K562 (cell line): Measurements from ENCODE around the gene AQP2. TPM values are rescaled to one million over a fixed set of nuclear protein-coding genes. Genes with fewer than 3 reads are reported as not detected.

Experiments
- ATAC-seq: fragments of 200-7000 bp; cut with Tn5 transposase; 3 replicates; pipeline ENCODE4 v1.9.1; 2020; ENCODE audit warnings: moderate library complexity
- BruUV-seq: library from RNA; stranded (reverse); fragments of 400-500 nt; replicated peaks from 2 replicates; lab custom pipeline; 2021; lab: Mats Ljungman, UMichigan
- CTCF ChIA-PET: fragments of 300-600 bp; formaldehyde crosslinking; extraction: SDS; loops from one replicate; lab custom pipeline; 2021; ENCODE audit warnings: low intra/inter-chr PET ratio; lab: Yijun Ruan, JAX
- POLR2A ChIA-PET: fragments of 300-600, 350-650 bp; sonication (Branson Sonifier 250); formaldehyde crosslinking; extraction: SDS; loops from one replicate; lab custom pipeline; 2021; ENCODE audit warnings: antibody characterized with exemption, inconsistent platforms; lab: Yijun Ruan, JAX
- DNase-seq, 4 experiments: peaks; one replicate each; pipeline versions ENCODE4 v3.0.0 to v3.0.0-alpha.2; 2011 to 2018; ENCODE audit warnings: low spot score in 3 of 4, mixed read lengths in 3 of 4; ENCODE audit errors: extremely low read depth in 1 of 4
- FAIRE-seq: peaks from 2 replicates; lab custom pipeline; 2011; peaks lifted over from hg19 to GRCh38; lab: Jason Lieb, UNC
- H2AFZ ChIP-seq: 2 replicates; pipeline ENCODE4 v1.6.0; 2011; ENCODE audit warnings: low read depth, low read length, control low read depth, inconsistent platforms
- H3K27ac ChIP-seq: fragments of 200-600 bp; 3 replicates; pipeline ENCODE4 v1.8.0; 2011; ENCODE audit warnings: low read depth, mild to moderate bottlenecking, control low read depth, inconsistent platforms, low read length, moderate library complexity, mixed read lengths; ENCODE audit errors: extremely low read depth
- H3K27me3 ChIP-seq, 2 experiments: fragments of 300-600 bp in 1 of 2; 2 replicates in 1 of 2; 3 replicates in 1 of 2; pipeline versions ENCODE4 v1.6.0 to v1.8.0; 2011; ENCODE audit warnings: inconsistent platforms in 2 of 2, low read length in 2 of 2, mild to moderate bottlenecking in 1 of 2, mixed read lengths in 1 of 2, moderate library complexity in 1 of 2; ENCODE audit not compliant: control insufficient read depth in 2 of 2, insufficient read depth in 2 of 2
- H3K36me3 ChIP-seq: fragments of 300-600 bp; 3 replicates; pipeline ENCODE4 v1.8.0; 2011; ENCODE audit warnings: mild to moderate bottlenecking, low read length, inconsistent platforms; ENCODE audit not compliant: control insufficient read depth, insufficient read depth
- H3K4me1 ChIP-seq, 2 experiments: fragments of 200-600 bp in 1 of 2; replicated peaks in 1 of 2; 2 replicates in 1 of 2; 3 replicates in 1 of 2; pipeline versions ENCODE4 v1.5.1 to v1.8.0; 2011; ENCODE audit warnings: inconsistent platforms in 2 of 2, low read length in 2 of 2, mild to moderate bottlenecking in 1 of 2, mixed read lengths in 1 of 2, moderate library complexity in 1 of 2; ENCODE audit not compliant: control insufficient read depth in 2 of 2, insufficient read depth in 2 of 2
- H3K4me2 ChIP-seq: 2 replicates; pipeline ENCODE4 v1.6.1; 2011; ENCODE audit warnings: low read length, control low read depth, inconsistent platforms, mixed read lengths; ENCODE audit not compliant: insufficient read depth
- H3K4me3 ChIP-seq: fragments of 200-600 bp; sonication (generic), shearing (Covaris generic); 2 replicates; pipeline ENCODE4 v1.5.1; 2016; ENCODE audit warnings: control low read depth, inconsistent platforms
- H3K79me2 ChIP-seq: fragments of 200-600 bp; 3 replicates; pipeline ENCODE4 v1.8.0; 2011; ENCODE audit warnings: low read length, inconsistent platforms; ENCODE audit not compliant: control insufficient read depth, insufficient read depth
- H3K9ac ChIP-seq, 2 experiments: 2 replicates each; pipeline versions ENCODE4 v1.6.0 to v1.6.1; 2011; ENCODE audit warnings: low read depth in 2 of 2, low read length in 2 of 2, control low read depth in 1 of 2, inconsistent platforms in 1 of 2, mild to moderate bottlenecking in 1 of 2, mixed read lengths in 1 of 2; ENCODE audit not compliant: insufficient read depth in 1 of 2
- H3K9me1 ChIP-seq: one replicate; pipeline ENCODE4 v1.6.0; 2011; ENCODE audit warnings: inconsistent platforms, mild to moderate bottlenecking, low read length, moderate library complexity; ENCODE audit not compliant: control insufficient read depth, insufficient read depth
- H3K9me3 ChIP-seq: replicated peaks from 2 replicates; pipeline ENCODE4 v1.5.1; 2011; ENCODE audit warnings: low read depth, low read length, inconsistent platforms; ENCODE audit not compliant: control insufficient read depth, insufficient read depth
- H4K20me1 ChIP-seq: replicated peaks from 2 replicates; pipeline ENCODE4 v1.6.1; 2011; ENCODE audit warnings: low read length, inconsistent platforms, mixed read lengths; ENCODE audit not compliant: control insufficient read depth, insufficient read depth
- CREBBP ChIP-seq: IDR thresholded peaks from one replicate; pipeline ENCODE4 v1.6.1; 2012; ENCODE audit warnings: low read depth, mild to moderate bottlenecking, control low read depth, inconsistent platforms, low read length
- FOXA1 ChIP-seq: fragments of 450-650 bp; IDR thresholded peaks from 2 replicates; pipeline ENCODE4 v1.6.1; 2016; ENCODE audit warnings: mild to moderate bottlenecking, borderline replicate concordance
- MCM2 ChIP-seq: fragments of 450-650 bp; IDR thresholded peaks from 2 replicates; pipeline ENCODE4 v1.6.1; 2017; ENCODE audit warnings: low read depth, mild to moderate bottlenecking
- MCM5 ChIP-seq: fragments of 450-650 bp; IDR thresholded peaks from 2 replicates; pipeline ENCODE4 v1.6.1; 2016; ENCODE audit warnings: low read depth
- NCOR1 ChIP-seq: fragments of 450-650 bp; IDR thresholded peaks from 2 replicates; pipeline ENCODE4 v1.6.1; 2016; ENCODE audit warnings: mild to moderate bottlenecking, moderate library complexity
- POLR3A ChIP-seq: IDR thresholded peaks from 2 replicates; pipeline ENCODE4 v1.6.1; 2011; ENCODE audit warnings: borderline replicate concordance, mild to moderate bottlenecking, moderate library complexity; ENCODE audit not compliant: insufficient read length, insufficient read depth; ENCODE audit errors: extremely low read depth
- POLR3G ChIP-seq: IDR thresholded peaks from 2 replicates; pipeline ENCODE4 v1.6.1; 2011; ENCODE audit not compliant: insufficient read length, insufficient replicate concordance; ENCODE audit errors: extremely low read depth
- PREB ChIP-seq: sonication (generic); formaldehyde crosslinking; IDR thresholded peaks from 2 replicates; pipeline ENCODE4 v1.8.1; 2023; ENCODE audit warnings: mild to moderate bottlenecking, missing genetic modification reagents
- SMARCB1 ChIP-seq: IDR thresholded peaks from 2 replicates; pipeline ENCODE4 v1.6.1; 2011; ENCODE audit warnings: improper control_type of control experiment, low read depth; ENCODE audit not compliant: insufficient read length
- STAT5A ChIP-seq: IDR thresholded peaks from 2 replicates; pipeline ENCODE4 v1.6.1; 2012; ENCODE audit warnings: low read length, inconsistent platforms, borderline replicate concordance
- STAT5B ChIP-seq: fragments of 250-450 bp; sonication (Bioruptor Pico); IDR thresholded peaks from 2 replicates; pipeline ENCODE4 v1.8.0; 2021; ENCODE audit warnings: mild to moderate bottlenecking, inconsistent platforms
- TFAM ChIP-seq: fragments of 250-450 bp; sonication (Bioruptor Pico); conservative IDR thresholded peaks from 2 replicates; pipeline ENCODE4 v1.5.0; 2021; ENCODE audit warnings: mild to moderate bottlenecking, moderate library complexity
- THRAP3 ChIP-seq: fragments of 450-650 bp; IDR thresholded peaks from 2 replicates; pipeline ENCODE4 v1.6.1; 2016; ENCODE audit warnings: mild to moderate bottlenecking, inconsistent platforms, borderline replicate concordance
- ZFP1 ChIP-seq: fragments of 450-650 bp; formaldehyde crosslinking; IDR thresholded peaks from 2 replicates; pipeline ENCODE4 v1.4.0; 2020; ENCODE audit warnings: mild to moderate bottlenecking, mixed read lengths
- WGBS: fragments of 100-300 bp; shearing (Covaris generic); methylation state at CpG from one replicate; pipeline ENCODE4 v1.1.6; 2016; ENCODE audit warnings: low coverage, mixed read lengths; ENCODE audit not compliant: insufficient coverage; ENCODE audit errors: missing lambda C conversion rate; 5-methylcytosine and 5-hydroxymethylcytosine counted together
- in situ Hi-C: fragments of 300-500 bp; cut with MboI; formaldehyde crosslinking; loops from 4 replicates; pipeline ENCODE4 v1.15.0; 2018; ENCODE audit warnings: inconsistent platforms, mixed read lengths
- intact Hi-C: fragments of 100-400 bp; cut with micrococcal nuclease; formaldehyde crosslinking; loops from 2 replicates; pipeline ENCODE4 v1.14.2; 2022
- polyA plus RNA-seq, 8 experiments: library from polyadenylated mRNA; depleted of rRNA in 4 of 8; stranded (reverse) in 5 of 8; unstranded in 3 of 8; fragments of >200 nt; fragmentation: Nextera tagmentation in 2 of 8; fragmentation: Illumina TruSeq in 1 of 8; extraction: Ambion mirVana in 2 of 8; extraction: Trizol in 1 of 8; gene quantifications; 2 replicates each; pipeline versions ENCODE4 v1.2.1 to v1.2.3, GENCODE V29; 2011 to 2014; ENCODE audit warnings: inconsistent platforms in 1 of 8, missing spikeins in 1 of 8
- total RNA-seq, 7 experiments: library from RNA; depleted of rRNA in 6 of 7; stranded (reverse); fragments of >200 nt in 6 of 7; fragmentation: Illumina TruSeq in 2 of 7; extraction: Trizol in 2 of 7; gene quantifications; 2 replicates each; pipeline versions ENCODE4 v1.2.1 to v1.2.3, GENCODE V29; 2011 to 2021; ENCODE audit warnings: low replicate concordance in 1 of 7
- TF ChIP-seq, protein P1 (sequence below): fragments of 250-450 bp; sonication (Bioruptor Pico); IDR thresholded peaks from 2 replicates; pipeline ENCODE4 v1.5.0; 2021
- TF ChIP-seq, protein P2 (sequence below): fragments of 450-650 bp; IDR thresholded peaks from 2 replicates; pipeline ENCODE4 v1.6.1; 2016; ENCODE audit warnings: low read depth, mild to moderate bottlenecking, moderate library complexity

Gene AQP2
- total and polyA plus RNA-seq, 9 of the 15 experiments (the other 6 are each of a cell fraction or from before 2014, with no cell fraction given) = not detected

DNA sequence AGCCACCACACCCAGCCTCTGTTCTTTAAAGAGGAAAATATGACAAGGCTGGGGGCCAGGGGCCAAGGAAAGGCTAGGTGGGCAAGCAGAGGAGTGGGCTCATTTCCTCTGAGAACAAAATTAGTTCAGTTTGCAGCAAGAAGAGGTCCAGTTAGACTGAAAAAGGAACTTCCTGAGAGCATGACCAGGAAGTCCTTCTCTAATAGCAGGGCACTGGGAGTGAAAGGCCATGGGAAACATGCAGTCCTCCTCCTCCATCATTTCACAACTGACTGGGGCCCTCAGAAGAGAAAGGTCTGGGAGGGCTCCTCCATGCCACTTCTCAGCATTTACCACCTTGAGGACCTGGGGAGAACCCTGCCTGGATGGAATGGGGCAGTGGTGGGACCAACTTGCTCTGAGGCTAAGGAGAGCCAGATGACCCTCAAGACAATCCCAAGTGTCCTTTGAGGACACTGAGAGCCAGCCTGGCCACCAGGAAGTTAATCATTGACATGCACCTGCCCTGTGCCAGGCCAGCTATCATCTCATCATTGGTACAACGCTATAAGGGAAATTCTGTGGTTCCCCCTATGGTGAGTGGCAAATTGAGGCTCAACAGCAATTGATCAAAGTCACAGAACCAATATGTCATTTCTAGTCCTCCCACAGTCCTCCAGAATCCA is 2.0 kb downstream of the AQP2 start:
- in situ Hi-C loops (no loop called here), intact Hi-C loops (no loop called here)
- no peak for TF ChIP-seq NCOR1
- no peak for TF ChIP-seq TFAM
- no peak for TF ChIP-seq SMARCB1
- no peak for TF ChIP-seq FOXA1
- TF ChIP-seq, protein P1, sequence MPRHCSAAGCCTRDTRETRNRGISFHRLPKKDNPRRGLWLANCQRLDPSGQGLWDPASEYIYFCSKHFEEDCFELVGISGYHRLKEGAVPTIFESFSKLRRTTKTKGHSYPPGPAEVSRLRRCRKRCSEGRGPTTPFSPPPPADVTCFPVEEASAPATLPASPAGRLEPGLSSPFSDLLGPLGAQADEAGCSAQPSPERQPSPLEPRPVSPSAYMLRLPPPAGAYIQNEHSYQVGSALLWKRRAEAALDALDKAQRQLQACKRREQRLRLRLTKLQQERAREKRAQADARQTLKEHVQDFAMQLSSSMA (CRISPR knock-in tag) = no peak
- no peak for TF ChIP-seq POLR3A
- no peak for TF ChIP-seq STAT5A
- no peak for TF ChIP-seq STAT5B (CRISPR knock-in tag)
- TF ChIP-seq, protein P2, sequence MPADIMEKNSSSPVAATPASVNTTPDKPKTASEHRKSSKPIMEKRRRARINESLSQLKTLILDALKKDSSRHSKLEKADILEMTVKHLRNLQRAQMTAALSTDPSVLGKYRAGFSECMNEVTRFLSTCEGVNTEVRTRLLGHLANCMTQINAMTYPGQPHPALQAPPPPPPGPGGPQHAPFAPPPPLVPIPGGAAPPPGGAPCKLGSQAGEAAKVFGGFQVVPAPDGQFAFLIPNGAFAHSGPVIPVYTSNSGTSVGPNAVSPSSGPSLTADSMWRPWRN = no peak
- no peak for TF ChIP-seq MCM2
- TF ChIP-seq CREBBP = no peak
- no peak for TF ChIP-seq MCM5
- no peak for TF ChIP-seq THRAP3
- TF ChIP-seq PREB = no peak
- TF ChIP-seq ZFP1 (CRISPR knock-in tag) = no peak
- no peak for TF ChIP-seq POLR3G
- Histone ChIP-seq H3K4me1 (peaks cover 0 to 25% of the 10 kb centered on the region in 2 experiments; a peak in 2 of 5 replicates), H3K36me3 (no peaks in the 10 kb centered on the region), H3K4me2 (no peak overlapping the region), H3K9me1 (no peaks in the 10 kb centered on the region), H4K20me1 (no peaks in the 10 kb centered on the region), H3K27me3 (peaks cover 11 to 43% of the 10 kb centered on the region in 2 experiments; a peak in 3 of 5 replicates), H3K4me3 (no peak overlapping the region), H3K79me2 (no peaks in the 10 kb centered on the region), H3K9ac (no peak overlapping the region), H3K27ac (no peak overlapping the region), H2AFZ (no peak overlapping the region), H3K9me3 (no peaks in the 10 kb centered on the region)
- ATAC-seq (no peak), DNase-seq (no peak), FAIRE-seq (no peak)
- BruUV-seq = no TSS peak
- WGBS = 0% methylated on average over 1 of the region's 1 CpG
- ChIA-PET POLR2A (interaction anchor here (0.6 kb wide), 1 partner anchor 13 kb away, joined by 4 read pairs; no protein-coding TSS in a partner anchor), CTCF (no interaction called here)
